Body of pancreas (tissue), 4 donors: Measurements from ENCODE around the gene PLEKHM2. TPM values are rescaled to one million over a fixed set of nuclear protein-coding genes. Genes with fewer than 3 reads are reported as not detected.

Experiments
- ATAC-seq: fragments of 150-250 bp; one replicate; pipeline ENCODE4 v1.9.1; 2016
- DNase-seq, 4 donors: peaks; one replicate each; pipeline ENCODE4 v3.0.0-alpha.2; 2019
- H3K27ac ChIP-seq, 4 donors: fragments of 200-600 bp; sonication (generic); 1 replicate in 3 of 4; 2 replicates in 1 of 4; pipeline versions ENCODE4 v1.5.1 to v1.6.1; 2016 to 2019; ENCODE audit warnings: mild to moderate bottlenecking in 1 of 4, mixed read lengths in 1 of 4, moderate library complexity in 1 of 4
- H3K27me3 ChIP-seq, 2 donors: fragments of 200-600 bp; sonication (generic); one replicate each; pipeline ENCODE4 v1.6.0; 2016; ENCODE audit warnings: mild to moderate bottlenecking in 1 of 2
- H3K36me3 ChIP-seq, 2 donors: fragments of 200-600 bp; sonication (generic); replicated peaks in 1 of 2; 2 replicates each; pipeline ENCODE4 v1.5.1; 2016; ENCODE audit warnings: low read depth in 2 of 2; ENCODE audit not compliant: insufficient read depth in 1 of 2
- H3K4me1 ChIP-seq: fragments of 200-600 bp; sonication (generic); one replicate; pipeline ENCODE4 v1.6.0; 2016
- H3K4me3 ChIP-seq, 2 donors: fragments of 200-600 bp; sonication (generic); 1 replicate in 1 of 2; 2 replicates in 1 of 2; pipeline ENCODE4 v1.5.1; 2016 to 2019
- H3K9me3 ChIP-seq, 3 donors: fragments of 200-600 bp; sonication (generic); 1 replicate in 2 of 3; 2 replicates in 1 of 3; pipeline ENCODE4 v1.5.1; 2016
- POLR2A ChIP-seq, 3 donors: fragments of 450-650 bp; IDR thresholded peaks; one replicate each; pipeline ENCODE4 v1.6.1; 2016; ENCODE audit warnings: antibody characterized with exemption in 3 of 3, mild to moderate bottlenecking in 2 of 3
- WGBS, 2 donors: methylation state at CpG; one replicate each; pipeline ENCODE4 v1.1.5; 2017; 5-methylcytosine and 5-hydroxymethylcytosine counted together
- intact Hi-C: fragments of 100-400 bp; cut with DNase I; formaldehyde crosslinking; loops from one replicate; pipeline ENCODE4 v1.15.1; 2023
- total RNA-seq, 2 donors: library from RNA; depleted of rRNA; stranded (reverse); fragments of >200 nt; gene quantifications; one replicate each; pipeline ENCODE4 v1.1.0, GENCODE V29; 2016
- TF ChIP-seq, protein P1 (sequence below), 7 experiments: fragments of 450-650 bp in 4 of 7; fragments of 200-600 bp in 3 of 7; sonication (generic) in 3 of 7; IDR thresholded peaks; one replicate each; pipeline ENCODE4 v1.5.1; 2016 to 2019; ENCODE audit warnings: antibody characterized with exemption in 7 of 7

Gene PLEKHM2
- total RNA-seq, 2 donors from 2014 or later = 18.1 to 31.6 TPM

- intact Hi-C loops = no loop called here
- DNase-seq (no peak), ATAC-seq (no peak)
- H3K4me1 ChIP-seq = no peaks in the 10 kb centered on the region
- 95% methylated on average over 4 to 13 of the region's 23 CpGs for WGBS, 2 donors
- H3K27me3 ChIP-seq = no peaks in the 10 kb centered on the region
- no peak for TF ChIP-seq POLR2A (IDR thresholded peaks at IDR 0.05)
- TF ChIP-seq, protein P1, sequence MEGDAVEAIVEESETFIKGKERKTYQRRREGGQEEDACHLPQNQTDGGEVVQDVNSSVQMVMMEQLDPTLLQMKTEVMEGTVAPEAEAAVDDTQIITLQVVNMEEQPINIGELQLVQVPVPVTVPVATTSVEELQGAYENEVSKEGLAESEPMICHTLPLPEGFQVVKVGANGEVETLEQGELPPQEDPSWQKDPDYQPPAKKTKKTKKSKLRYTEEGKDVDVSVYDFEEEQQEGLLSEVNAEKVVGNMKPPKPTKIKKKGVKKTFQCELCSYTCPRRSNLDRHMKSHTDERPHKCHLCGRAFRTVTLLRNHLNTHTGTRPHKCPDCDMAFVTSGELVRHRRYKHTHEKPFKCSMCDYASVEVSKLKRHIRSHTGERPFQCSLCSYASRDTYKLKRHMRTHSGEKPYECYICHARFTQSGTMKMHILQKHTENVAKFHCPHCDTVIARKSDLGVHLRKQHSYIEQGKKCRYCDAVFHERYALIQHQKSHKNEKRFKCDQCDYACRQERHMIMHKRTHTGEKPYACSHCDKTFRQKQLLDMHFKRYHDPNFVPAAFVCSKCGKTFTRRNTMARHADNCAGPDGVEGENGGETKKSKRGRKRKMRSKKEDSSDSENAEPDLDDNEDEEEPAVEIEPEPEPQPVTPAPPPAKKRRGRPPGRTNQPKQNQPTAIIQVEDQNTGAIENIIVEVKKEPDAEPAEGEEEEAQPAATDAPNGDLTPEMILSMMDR (IDR thresholded peaks at IDR 0.05) = no peak
- no peak overlapping the region for H3K4me3 ChIP-seq
- no peaks in the 10 kb centered on the region for H3K9me3 ChIP-seq
- H3K27ac ChIP-seq = no peak overlapping the region
- H3K36me3 ChIP-seq = peaks cover 16 to 41% of the 10 kb centered on the region in 2 donors
These were observed 43.9 kb downstream of the PLEKHM2 start for GRCh38 chr1:15727866-15728534.

- Histone ChIP-seq H3K27me3 (no peaks in the 10 kb centered on the region), H3K36me3 (peaks cover 16 to 46% of the 10 kb centered on the region in 2 donors), H3K9me3 (no peaks in the 10 kb centered on the region), H3K4me3 (no peak overlapping the region), H3K27ac (no peak overlapping the region), H3K4me1 (peaks cover 1% of the 10 kb centered on the region)
- TF ChIP-seq POLR2A (IDR thresholded peaks at IDR 0.05) = no peak
- TF ChIP-seq, protein P1 (IDR thresholded peaks at IDR 0.05) = no peak
- DNase-seq (peak in 3 of 4 donors; percentile 33 to 71 (median 57)), ATAC-seq (no peak)
- 72 to 85% methylated on average over 16 to 22 of the region's 22 CpGs for WGBS, 2 donors
- intact Hi-C loops = no loop called here
These were observed 45.0 kb downstream of the PLEKHM2 start for GRCh38 chr1:15728937-15729657.

DNA sequence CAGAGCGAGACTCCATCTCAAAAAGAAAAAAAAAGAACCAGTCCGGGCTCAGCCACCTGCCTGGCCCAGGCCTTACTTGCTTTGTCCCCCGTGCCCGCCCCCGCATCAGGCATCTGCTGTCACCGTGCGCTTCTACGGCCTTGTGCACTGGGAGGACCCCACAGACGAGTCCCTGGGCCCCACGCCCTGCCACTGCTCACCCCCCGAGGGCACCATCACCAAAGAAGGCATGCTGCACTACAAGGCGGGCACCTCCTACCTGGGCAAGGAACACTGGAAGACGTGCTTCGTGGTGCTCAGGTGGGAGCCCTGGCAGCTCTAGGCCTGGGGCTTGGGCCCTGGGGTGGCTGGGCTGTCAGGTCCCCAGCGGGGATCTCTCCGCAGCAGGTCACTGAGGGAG, 46.3 kb downstream of the PLEKHM2 start:
- H3K36me3 ChIP-seq = peaks cover 16 to 46% of the 10 kb centered on the region in 2 donors
- intact Hi-C loops = no loop called here

GRCh38 chr1:15730936-15731335, 46.8 kb downstream of the PLEKHM2 start:
- H3K27ac ChIP-seq = no peak overlapping the region
- peaks cover 16 to 45% of the 10 kb centered on the region in 2 donors for H3K36me3 ChIP-seq

More for the DNA sequence above, 46.3 kb downstream of the PLEKHM2 start:
- Histone ChIP-seq H3K27ac (no peak overlapping the region), H3K4me3 (no peak overlapping the region), H3K4me1 (peaks cover 14% of the 10 kb centered on the region), H3K27me3 (no peaks in the 10 kb centered on the region), H3K9me3 (no peaks in the 10 kb centered on the region)
- ATAC-seq (no peak), DNase-seq (no peak)
- TF ChIP-seq, protein P1 (IDR thresholded peaks at IDR 0.05) = no peak
- no peak for TF ChIP-seq POLR2A (IDR thresholded peaks at IDR 0.05)
- WGBS, 2 donors = 93 to 97% methylated on average over 10 to 16 of the region's 16 CpGs

More at GRCh38 chr1:15730936-15731335, 46.8 kb downstream of the PLEKHM2 start:
- TF ChIP-seq, protein P1 (IDR thresholded peaks at IDR 0.05) = no peak
- no peak for TF ChIP-seq POLR2A (IDR thresholded peaks at IDR 0.05)
- Histone ChIP-seq H3K27me3 (no peaks in the 10 kb centered on the region), H3K4me3 (no peak overlapping the region), H3K9me3 (no peaks in the 10 kb centered on the region), H3K4me1 (peaks cover 19% of the 10 kb centered on the region)
- intact Hi-C loops = no loop called here
- WGBS, 2 donors = 94 to 97% methylated on average over 7 to 16 of the region's 16 CpGs
- no peak for DNase-seq
- ATAC-seq = no peak
